Sigmoid colon (tissue), 4 donors: ENCODE data around the gene RBM42.

Experiments used
- CTCF ChIP-seq, 4 experiments: fragments of 450-650 bp in 3 of 4; fragments of 200-600 bp in 1 of 4; IDR thresholded peaks; one replicate each; pipeline ENCODE4 v1.5.1; 2016 to 2019; ENCODE audit warnings: antibody characterized with exemption in 4 of 4, mild to moderate bottlenecking in 3 of 4, moderate library complexity in 2 of 4
- EP300 ChIP-seq, 4 donors: sonication (generic); formaldehyde crosslinking; IDR thresholded peaks; one replicate each; pipeline ENCODE4 v1.6.1; 2017; ENCODE audit warnings: antibody characterized with exemption in 4 of 4
- POLR2A ChIP-seq, 2 donors: fragments of 450-650 bp; IDR thresholded peaks; one replicate each; pipeline ENCODE4 v1.6.1; 2016; ENCODE audit warnings: antibody characterized with exemption in 2 of 2, mild to moderate bottlenecking in 2 of 2, moderate library complexity in 2 of 2
- POLR2AphosphoS5 ChIP-seq, 4 donors: sonication (generic); formaldehyde crosslinking; IDR thresholded peaks; one replicate each; pipeline ENCODE4 v1.6.1; 2017; ENCODE audit warnings: antibody characterized with exemption in 4 of 4

- TF ChIP-seq POLR2A (IDR thresholded peaks at IDR 0.05) (no peak), CTCF (IDR thresholded peaks at IDR 0.05) (no peak), EP300 (IDR thresholded peaks at IDR 0.05) (no peak), POLR2AphosphoS5 (IDR thresholded peaks at IDR 0.05) (no peak)
Observed at GRCh38 chr19:35675589-35676140, 46.8 kb downstream of the RBM42 start.
